HepG2 (cell line): ENCODE results near the gene SIK2. TPM values are rescaled to one million over a fixed set of nuclear protein-coding genes. Genes with fewer than 3 reads are reported as not detected.

Source experiments
- CEBPB ChIP-seq: IDR thresholded peaks from 2 replicates; pipeline ENCODE4 v1.6.1; 2011; ENCODE audit warnings: low read depth, low read length, improper control_type of control experiment, borderline replicate concordance
- DPF2 ChIP-seq: sonication (generic); formaldehyde crosslinking; IDR thresholded peaks from 2 replicates; pipeline ENCODE4 v1.4.0; 2020; ENCODE audit warnings: mild to moderate bottlenecking, low read depth, missing genetic modification reagents, borderline replicate concordance
- EEA1 ChIP-seq: sonication (generic); formaldehyde crosslinking; IDR thresholded peaks from 2 replicates; pipeline ENCODE4 v1.5.1; 2020; ENCODE audit warnings: mild to moderate bottlenecking, missing genetic modification reagents, borderline replicate concordance
- ISL2 ChIP-seq: sonication (generic); formaldehyde crosslinking; IDR thresholded peaks from 2 replicates; pipeline ENCODE4 v1.5.0; 2020; ENCODE audit warnings: missing genetic modification reagents
- MAFF ChIP-seq: IDR thresholded peaks from 2 replicates; pipeline ENCODE4 v1.6.1; 2011; ENCODE audit warnings: low read depth, low read length, improper control_type of control experiment
- MZF1 ChIP-seq: sonication (generic); formaldehyde crosslinking; IDR thresholded peaks from 2 replicates; pipeline ENCODE4 v1.8.1; 2023; ENCODE audit warnings: mild to moderate bottlenecking, missing genetic modification reagents, borderline replicate concordance
- PRPF4 ChIP-seq: fragments of 200-400 bp; formaldehyde crosslinking; IDR thresholded peaks from 2 replicates; pipeline ENCODE4 v1.6.1; 2016; ENCODE audit warnings: low read length, low read depth; ENCODE audit not compliant: poor library complexity, severe bottlenecking
- RBM39 ChIP-seq: fragments of 200-400 bp; formaldehyde crosslinking; IDR thresholded peaks from one replicate; pipeline ENCODE4 v1.6.1; 2018; ENCODE audit warnings: antibody characterized with exemption, mild to moderate bottlenecking, low read depth, low read length; ENCODE audit not compliant: poor library complexity, severe bottlenecking
- RERE ChIP-seq: IDR thresholded peaks from 2 replicates; pipeline ENCODE4 v1.6.1; 2016; ENCODE audit warnings: low read depth, missing genetic modification reagents, missing compliant biosample characterization
- RXRA ChIP-seq: sonication (generic); formaldehyde crosslinking; IDR thresholded peaks from 2 replicates; pipeline ENCODE4 v1.5.1; 2020; ENCODE audit warnings: missing genetic modification reagents
- SATB2 ChIP-seq: sonication (generic); formaldehyde crosslinking; IDR thresholded peaks from 2 replicates; pipeline ENCODE4 v1.5.0; 2020; ENCODE audit warnings: missing genetic modification reagents
- SIN3B ChIP-seq: fragments of 150-350 bp; IDR thresholded peaks from 2 replicates; pipeline ENCODE4 v1.6.1; 2014; ENCODE audit warnings: low read length
- SOX5 ChIP-seq: IDR thresholded peaks from 2 replicates; pipeline ENCODE4 v1.6.1; 2016; ENCODE audit warnings: borderline replicate concordance
- SRF ChIP-seq: IDR thresholded peaks from 2 replicates; pipeline ENCODE4 v1.6.1; 2011; ENCODE audit warnings: mild to moderate bottlenecking, low read depth, low read length, moderate library complexity
- SRY ChIP-seq: sonication (generic); formaldehyde crosslinking; IDR thresholded peaks from 2 replicates; pipeline ENCODE4 v1.8.0; 2022; ENCODE audit warnings: mild to moderate bottlenecking, missing genetic modification reagents
- ZNF205 ChIP-seq: IDR thresholded peaks from 2 replicates; pipeline ENCODE4 v1.6.1; 2018; ENCODE audit warnings: missing biosample characterization, missing genetic modification reagents
- ZNF256 ChIP-seq: sonication (generic); formaldehyde crosslinking; conservative IDR thresholded peaks from 2 replicates; pipeline ENCODE4 v1.4.0; 2020; ENCODE audit warnings: missing genetic modification reagents
- ZNF33A ChIP-seq: sonication (generic); formaldehyde crosslinking; IDR thresholded peaks from 2 replicates; pipeline ENCODE4 v1.5.1; 2020; ENCODE audit warnings: missing genetic modification reagents, mild to moderate bottlenecking, moderate library complexity, borderline replicate concordance
- ZNF343 ChIP-seq: sonication (generic); formaldehyde crosslinking; IDR thresholded peaks from 2 replicates; pipeline ENCODE4 v1.4.0; 2020; ENCODE audit warnings: mild to moderate bottlenecking, missing genetic modification reagents
- ZNF44 ChIP-seq: sonication (generic); formaldehyde crosslinking; IDR thresholded peaks from 2 replicates; pipeline ENCODE4 v1.5.1; 2020; ENCODE audit warnings: mild to moderate bottlenecking, missing genetic modification reagents
- ZNF510 ChIP-seq: sonication (generic); formaldehyde crosslinking; IDR thresholded peaks from 2 replicates; pipeline ENCODE4 v1.4.0; 2020; ENCODE audit warnings: low read depth, mild to moderate bottlenecking, missing genetic modification reagents
- ZNF550 ChIP-seq: sonication (generic); formaldehyde crosslinking; IDR thresholded peaks from 2 replicates; pipeline ENCODE4 v1.4.0; 2020; ENCODE audit warnings: mild to moderate bottlenecking, missing genetic modification reagents, borderline replicate concordance
- ZNF652 ChIP-seq: IDR thresholded peaks from 2 replicates; pipeline ENCODE4 v1.6.1; 2016; ENCODE audit warnings: low read depth, borderline replicate concordance
- ZNF678 ChIP-seq: sonication (generic); formaldehyde crosslinking; IDR thresholded peaks from 2 replicates; pipeline ENCODE4 v1.4.0; 2020; ENCODE audit warnings: mild to moderate bottlenecking, missing genetic modification reagents
- ZNF7 ChIP-seq: IDR thresholded peaks from 2 replicates; pipeline ENCODE4 v1.6.1; 2016; ENCODE audit warnings: missing biosample characterization, missing genetic modification reagents
- ZNF766 ChIP-seq: sonication (generic); formaldehyde crosslinking; IDR thresholded peaks from 2 replicates; pipeline ENCODE4 v1.5.0; 2020; ENCODE audit warnings: missing genetic modification reagents, borderline replicate concordance
- ZNF841 ChIP-seq: sonication (generic); formaldehyde crosslinking; IDR thresholded peaks from 2 replicates; pipeline ENCODE4 v1.8.1; 2023; ENCODE audit warnings: missing genetic modification reagents, borderline replicate concordance
- ZSCAN9 ChIP-seq: IDR thresholded peaks from 2 replicates; pipeline ENCODE4 v1.6.1; 2016; ENCODE audit warnings: borderline replicate concordance
- polyA plus RNA-seq, 8 experiments: library from polyadenylated mRNA; depleted of rRNA in 3 of 8; stranded (reverse) in 7 of 8; unstranded in 1 of 8; fragments of >200 nt; fragmentation: Illumina TruSeq in 4 of 8; extraction: Trizol in 4 of 8; gene quantifications; 2 replicates each; pipeline versions ENCODE4 v1.2.1 to v1.2.3, GENCODE V29; 2011 to 2016; ENCODE audit warnings: low read depth in 4 of 8, missing spikeins in 1 of 8, mixed read lengths in 1 of 8; ENCODE audit not compliant: insufficient read depth in 1 of 8
- total RNA-seq, 5 experiments: library from RNA; depleted of rRNA; stranded (reverse); fragments of >200 nt; fragmentation: Illumina TruSeq; extraction: Trizol; gene quantifications; 2 replicates each; pipeline ENCODE4 v1.2.3, GENCODE V29; 2016; ENCODE audit warnings: low read depth in 1 of 5

The SIK2 gene
- total and polyA plus RNA-seq, 2 of the 13 experiments (the other 11 are each of a cell fraction or from before 2014, with no cell fraction given) = 8.1 to 15.4 TPM

GRCh38 chr11:111601979-111602864, at the start of gene SIK2 (continued):
- no peak for TF ChIP-seq ZSCAN9
- TF ChIP-seq ZNF652 (CRISPR knock-in tag) = peak; percentile 30; the same call in 1 of the 2 replicates
- no peak for TF ChIP-seq CEBPB
- no peak for TF ChIP-seq SRY (CRISPR knock-in tag)
- no peak for TF ChIP-seq ZNF510
- TF ChIP-seq ZNF44 (CRISPR knock-in tag) = no peak
- TF ChIP-seq MAFF = no peak
- no peak for TF ChIP-seq ZNF7 (CRISPR knock-in tag)
- TF ChIP-seq ZNF343 = no peak
- TF ChIP-seq SIN3B = no peak
- TF ChIP-seq ZNF766 (CRISPR knock-in tag) = no peak
- peak; percentile 58 for TF ChIP-seq RXRA (CRISPR knock-in tag)
- TF ChIP-seq EEA1 = no peak
- peak; percentile 74; the same call in 1 of the 2 replicates for TF ChIP-seq ZNF205 (CRISPR knock-in tag)
- peak; percentile 70 for TF ChIP-seq SOX5 (CRISPR knock-in tag)
- no peak for TF ChIP-seq PRPF4
- TF ChIP-seq ISL2 (CRISPR knock-in tag) = peak; percentile 75
- TF ChIP-seq RBM39 = peak; percentile 40
- TF ChIP-seq SATB2 = no peak
- TF ChIP-seq ZNF550 (CRISPR knock-in tag) = no peak
- TF ChIP-seq ZNF33A (CRISPR knock-in tag) = no peak
- TF ChIP-seq ZNF841 (CRISPR knock-in tag) = no peak
- peak; percentile 36; the same call in 1 of the 2 replicates for TF ChIP-seq RERE (CRISPR knock-in tag)
- TF ChIP-seq ZNF256 (CRISPR knock-in tag) = no peak
- TF ChIP-seq SRF = no peak
- no peak for TF ChIP-seq DPF2
- 0 out of 2 replicates have a peak, but pooled peaks have one; percentile 84 for TF ChIP-seq MZF1 (CRISPR knock-in tag)
- no peak for TF ChIP-seq ZNF678 (CRISPR knock-in tag)
